ENCODE measurements around the gene MUC2.

GRCh38 chr11:1112351-1113191 is 37.9 kb downstream of the MUC2 start:
- no peak for TF ChIP-seq CTCF (conservative IDR thresholded peaks at IDR 0.05; ENCODE audit: low read depth, low read length)
- TF ChIP-seq EZH2 (IDR thresholded peaks at IDR 0.05; ENCODE audit: borderline replicate concordance, low read depth, low read length, poor library complexity, severe bottlenecking): no peak
